Activated T-helper 2 cell treated with anti-CD3 and anti-CD28 coated beads, Interferon-gamma antibody, Interleukin-2, Interleukin-4, amounts not matched to agents 10 μg/mL and 5 μg/mL and 100 μg/mL, durations not matched to agents 14 hours and 24 hours and 36 hours (primary cell): ENCODE measurements around the gene ST3GAL4. TPM values are rescaled to one million over a fixed set of nuclear protein-coding genes. Genes with fewer than 3 reads are reported as not detected.

Experiments
- DNase-seq: peaks from one replicate; pipeline ENCODE4 v3.0.0; 2021; ENCODE audit warnings: low spot score
- H3K27ac Mint-ChIP-seq: one replicate; pipeline ENCODE4 v1.8.0; 2021; ENCODE audit warnings: mixed read lengths
- H3K27me3 Mint-ChIP-seq: one replicate; pipeline ENCODE4 v1.8.0; 2021; ENCODE audit warnings: low read depth, mixed read lengths
- H3K36me3 Mint-ChIP-seq: one replicate; pipeline ENCODE4 v1.8.0; 2021; ENCODE audit warnings: low read depth, mixed read lengths
- H3K4me1 Mint-ChIP-seq: one replicate; pipeline ENCODE4 v1.8.0; 2021; ENCODE audit warnings: low read depth, mixed read lengths
- H3K4me3 Mint-ChIP-seq: one replicate; pipeline ENCODE4 v1.8.0; 2021; ENCODE audit warnings: low read depth, mild to moderate bottlenecking, moderate library complexity, mixed read lengths
- H3K9me3 Mint-ChIP-seq: one replicate; pipeline ENCODE4 v1.8.0; 2021; ENCODE audit warnings: mixed read lengths
- intact Hi-C: fragments of 100-400 bp; cut with micrococcal nuclease; formaldehyde crosslinking; loops from one replicate; pipeline ENCODE4 v1.15.1; 2023
- total RNA-seq: library from RNA; stranded (reverse); gene quantifications from 2 replicates; pipeline ENCODE4 v1.2.3, GENCODE V29; 2022

Gene ST3GAL4
- total RNA-seq, 1 donor from 2014 or later = 14.4 TPM

DNA sequence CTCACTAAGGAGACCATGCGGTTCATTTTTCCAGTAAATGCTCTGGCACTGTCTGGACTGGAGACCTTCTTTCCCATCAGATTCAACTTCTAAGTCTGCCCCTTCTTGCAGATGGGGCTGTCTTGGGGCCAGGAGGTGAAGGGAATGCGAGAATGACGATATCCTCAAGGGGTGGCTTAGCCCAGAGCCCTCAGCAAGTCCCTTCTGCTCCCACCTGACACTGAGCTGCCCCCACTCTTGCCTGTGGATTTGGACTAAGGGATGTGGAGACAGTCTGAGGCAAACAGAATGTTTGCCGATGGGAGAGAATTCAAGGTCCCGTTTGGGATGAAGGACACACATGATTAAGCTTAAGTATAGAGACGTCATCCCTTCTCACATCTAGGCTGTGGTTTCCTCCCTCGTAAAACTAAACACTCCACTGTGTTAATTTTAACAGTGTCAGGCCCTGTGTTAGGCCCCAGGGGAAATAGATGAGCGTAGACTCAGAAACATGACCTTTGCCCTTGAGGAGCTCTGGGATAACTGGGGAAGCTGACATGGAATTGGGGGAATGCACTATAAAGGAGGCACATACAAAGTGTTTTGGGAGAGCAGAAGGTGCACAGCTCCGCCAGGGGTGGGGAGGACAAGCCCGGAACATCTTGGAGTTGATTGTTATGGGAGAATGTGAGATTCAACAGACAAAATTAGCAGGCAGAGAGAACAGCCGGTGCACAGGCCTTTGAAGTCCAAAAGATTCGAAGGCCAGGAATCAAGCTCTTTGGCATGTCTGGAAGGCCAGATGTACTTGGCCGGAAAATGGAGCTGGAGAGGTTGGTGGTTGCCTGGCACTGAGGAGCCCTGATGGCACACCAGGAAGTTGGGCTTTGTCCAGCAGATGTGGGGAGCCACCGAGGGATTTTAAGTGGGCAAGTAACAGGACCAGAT lies 71.6 kb downstream of the ST3GAL4 start:
- no peak for DNase-seq
- Mint-ChIP-seq H3K4me1 (no peaks in the 10 kb centered on the region), H3K27ac (no peak overlapping the region), H3K36me3 (no peaks in the 10 kb centered on the region), H3K9me3 (no peaks in the 10 kb centered on the region), H3K4me3 (no peak overlapping the region), H3K27me3 (no peaks in the 10 kb centered on the region)
- intact Hi-C loops = no loop called here

- H3K27ac Mint-ChIP-seq = no peak overlapping the region
- H3K4me1 Mint-ChIP-seq = no peaks in the 10 kb centered on the region
- no peaks in the 10 kb centered on the region for H3K36me3 Mint-ChIP-seq
- H3K27me3 Mint-ChIP-seq = no peaks in the 10 kb centered on the region
- no peaks in the 10 kb centered on the region for H3K9me3 Mint-ChIP-seq
- intact Hi-C loops = no loop called here
- H3K4me3 Mint-ChIP-seq = no peak overlapping the region
- no peak for DNase-seq
Observed at GRCh38 chr11:126430581-126431335, 75.3 kb downstream of the ST3GAL4 start.

DNA sequence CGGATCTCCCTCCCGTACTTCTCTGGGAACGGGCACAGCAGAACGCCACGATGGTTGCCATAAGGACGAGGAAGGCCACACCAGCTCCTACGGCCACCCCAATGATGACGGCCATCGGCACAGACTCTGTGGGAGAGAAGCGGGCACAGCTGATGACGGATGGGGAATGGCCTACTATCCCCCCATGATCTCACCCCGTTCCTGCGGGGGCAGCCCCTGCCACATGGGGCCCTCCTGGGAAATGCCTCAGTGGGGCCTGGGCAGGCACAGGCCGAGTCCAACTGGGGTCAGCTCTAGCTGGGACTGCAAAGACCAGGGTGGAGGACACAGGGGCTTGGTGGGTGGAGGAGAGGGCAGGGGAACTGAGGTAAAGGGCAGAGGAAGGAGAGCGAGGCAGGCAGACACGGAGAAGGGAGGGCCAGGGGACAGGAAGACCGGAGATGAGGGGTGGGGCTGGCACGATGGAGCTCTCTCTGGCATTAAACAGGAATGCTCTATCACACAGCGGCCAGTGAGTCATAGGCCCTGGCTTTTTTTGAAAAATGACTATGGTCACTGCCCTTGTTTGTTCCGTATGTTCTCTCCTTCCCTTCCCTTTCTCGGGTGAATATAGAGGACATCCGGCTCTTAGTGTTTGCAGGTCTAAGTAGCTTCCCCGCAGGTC lies 76.0 kb downstream of the ST3GAL4 start:
- intact Hi-C loops = no loop called here
- Mint-ChIP-seq H3K4me3 (no peak overlapping the region), H3K9me3 (no peaks in the 10 kb centered on the region), H3K36me3 (no peaks in the 10 kb centered on the region), H3K27me3 (no peaks in the 10 kb centered on the region), H3K27ac (no peak overlapping the region), H3K4me1 (no peaks in the 10 kb centered on the region)
- DNase-seq = no peak

- no peak overlapping the region for H3K4me3 Mint-ChIP-seq
Observed at GRCh38 chr11:126432065-126432461, 76.6 kb downstream of the ST3GAL4 start.

GRCh38 chr11:126432525-126432924 lies 77.0 kb downstream of the ST3GAL4 start:
- Mint-ChIP-seq H3K27me3 (no peaks in the 10 kb centered on the region), H3K4me3 (no peak overlapping the region), H3K36me3 (no peaks in the 10 kb centered on the region), H3K27ac (no peak overlapping the region), H3K4me1 (no peaks in the 10 kb centered on the region), H3K9me3 (no peaks in the 10 kb centered on the region)
- DNase-seq = no peak
- intact Hi-C loops = no loop called here

More at GRCh38 chr11:126432065-126432461, 76.6 kb downstream of the ST3GAL4 start:
- no peak for DNase-seq
- Mint-ChIP-seq H3K36me3 (no peaks in the 10 kb centered on the region), H3K9me3 (no peaks in the 10 kb centered on the region), H3K27me3 (no peaks in the 10 kb centered on the region), H3K4me1 (no peaks in the 10 kb centered on the region), H3K27ac (no peak overlapping the region)
- intact Hi-C loops = no loop called here

- DNase-seq = no peak
- intact Hi-C loops = no loop called here
- Mint-ChIP-seq H3K4me3 (no peak overlapping the region), H3K9me3 (no peaks in the 10 kb centered on the region), H3K27ac (no peak overlapping the region), H3K36me3 (no peaks in the 10 kb centered on the region), H3K27me3 (no peaks in the 10 kb centered on the region), H3K4me1 (no peaks in the 10 kb centered on the region)
Observed at GRCh38 chr11:126433244-126433846, 77.9 kb downstream of the ST3GAL4 start.

GRCh38 chr11:126433989-126434949 lies 78.8 kb downstream of the ST3GAL4 start:
- H3K4me1 Mint-ChIP-seq = no peaks in the 10 kb centered on the region
- no peaks in the 10 kb centered on the region for H3K36me3 Mint-ChIP-seq
- H3K9me3 Mint-ChIP-seq = no peaks in the 10 kb centered on the region
- DNase-seq = no peak
- intact Hi-C loops = no loop called here
- H3K4me3 Mint-ChIP-seq = no peak overlapping the region
- no peak overlapping the region for H3K27ac Mint-ChIP-seq
- H3K27me3 Mint-ChIP-seq = no peaks in the 10 kb centered on the region

DNA sequence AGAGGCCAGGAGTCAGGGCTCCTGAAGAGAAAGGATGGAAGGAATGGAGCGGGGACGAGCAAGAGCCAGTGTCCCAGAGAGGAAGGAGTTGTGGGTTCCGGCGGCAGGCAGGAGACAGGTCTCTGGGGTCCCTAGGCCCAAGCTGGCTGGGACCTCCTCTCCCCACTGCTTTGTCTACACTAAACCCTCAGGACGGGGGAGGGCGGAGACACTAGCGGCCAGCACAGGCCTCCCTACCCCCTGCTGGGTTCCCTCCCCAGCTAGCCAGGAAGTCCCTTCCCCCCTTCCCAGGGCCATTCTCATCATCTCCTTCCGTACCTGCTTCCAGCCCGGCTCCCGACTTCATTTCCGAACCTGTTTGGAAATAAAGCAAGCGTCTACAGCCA lies 79.5 kb downstream of the ST3GAL4 start:
- no peaks in the 10 kb centered on the region for H3K27me3 Mint-ChIP-seq
- H3K4me1 Mint-ChIP-seq = no peaks in the 10 kb centered on the region
- DNase-seq = no peak
- intact Hi-C loops = no loop called here
- no peak overlapping the region for H3K27ac Mint-ChIP-seq
- H3K4me3 Mint-ChIP-seq = no peak overlapping the region
- H3K36me3 Mint-ChIP-seq = no peaks in the 10 kb centered on the region
- no peaks in the 10 kb centered on the region for H3K9me3 Mint-ChIP-seq

- no peak overlapping the region for H3K4me3 Mint-ChIP-seq
- H3K27ac Mint-ChIP-seq = no peak overlapping the region
- DNase-seq = no peak
- intact Hi-C loops = no loop called here
- peaks cover 6% of the 10 kb centered on the region for H3K4me1 Mint-ChIP-seq
- H3K36me3 Mint-ChIP-seq = no peaks in the 10 kb centered on the region
- H3K9me3 Mint-ChIP-seq = no peaks in the 10 kb centered on the region
- peaks cover under 1% of the 10 kb centered on the region for H3K27me3 Mint-ChIP-seq
Observed at GRCh38 chr11:126436209-126436755, 80.8 kb downstream of the ST3GAL4 start.

GRCh38 chr11:126437731-126438130 lies 82.2 kb downstream of the ST3GAL4 start:
- Mint-ChIP-seq H3K36me3 (no peaks in the 10 kb centered on the region), H3K27ac (no peak overlapping the region), H3K4me3 (no peak overlapping the region), H3K27me3 (peaks cover 4% of the 10 kb centered on the region), H3K9me3 (no peaks in the 10 kb centered on the region), H3K4me1 (peaks cover 6% of the 10 kb centered on the region)
- no peak for DNase-seq
- intact Hi-C loops = no loop called here

GRCh38 chr11:126438272-126438671 lies 82.8 kb downstream of the ST3GAL4 start:
- H3K27me3 Mint-ChIP-seq = peaks cover 4% of the 10 kb centered on the region
- intact Hi-C loops = no loop called here
- no peak overlapping the region for H3K4me3 Mint-ChIP-seq
- no peaks in the 10 kb centered on the region for H3K9me3 Mint-ChIP-seq
- H3K4me1 Mint-ChIP-seq = peaks cover 6% of the 10 kb centered on the region
- H3K27ac Mint-ChIP-seq = no peak overlapping the region
- no peak for DNase-seq
- H3K36me3 Mint-ChIP-seq = no peaks in the 10 kb centered on the region
